Liver (tissue), 3 donors: Measurements from ENCODE around the gene VSNL1.

Experiments
- CTCF ChIP-seq: fragments of 150-350 bp; IDR thresholded peaks from 2 replicates; pipeline ENCODE4 v1.5.1; 2017; ENCODE audit warnings: improper control_type of control experiment, low read depth, low read length; ENCODE audit not compliant: missing input control
- GABPA ChIP-seq, 2 donors: IDR thresholded peaks in 1 of 2; conservative IDR thresholded peaks in 1 of 2; 2 replicates each; pipeline ENCODE4 v1.6.1; 2016; ENCODE audit warnings: antibody characterized with exemption in 2 of 2, mild to moderate bottlenecking in 1 of 2, moderate library complexity in 1 of 2
- JUND ChIP-seq, 2 donors: IDR thresholded peaks; 2 replicates each; pipeline ENCODE4 v1.6.1; 2016; ENCODE audit warnings: antibody characterized with exemption in 2 of 2
- RAD21 ChIP-seq, 2 donors: IDR thresholded peaks; 2 replicates each; pipeline ENCODE4 v1.6.1; 2016; ENCODE audit warnings: antibody characterized with exemption in 2 of 2, mild to moderate bottlenecking in 2 of 2
- SP1 ChIP-seq: IDR thresholded peaks from 2 replicates; pipeline ENCODE4 v1.6.1; 2018; ENCODE audit warnings: antibody characterized with exemption, mild to moderate bottlenecking
- TAF1 ChIP-seq: conservative IDR thresholded peaks from 2 replicates; pipeline ENCODE4 v1.6.1; 2016; ENCODE audit warnings: antibody characterized with exemption, mild to moderate bottlenecking
- YY1 ChIP-seq: IDR thresholded peaks from 2 replicates; pipeline ENCODE4 v1.6.1; 2016; ENCODE audit warnings: antibody characterized with exemption, mild to moderate bottlenecking
- TF ChIP-seq, protein P1 (sequence below): IDR thresholded peaks from 2 replicates; pipeline ENCODE4 v1.6.1; 2016; ENCODE audit warnings: antibody characterized with exemption
- donor health status: healthy.
- donor health status: healthy.

- TF ChIP-seq RAD21 (IDR thresholded peaks at IDR 0.05) (no peak), CTCF (no peak), GABPA (IDR thresholded peaks at IDR 0.05 in 1 of 2, conservative IDR thresholded peaks at IDR 0.05 in 1 of 2) (no peak), SP1 (no peak), YY1 (no peak), JUND (IDR thresholded peaks at IDR 0.05) (no peak), TAF1 (no peak)
- TF ChIP-seq, protein P1, sequence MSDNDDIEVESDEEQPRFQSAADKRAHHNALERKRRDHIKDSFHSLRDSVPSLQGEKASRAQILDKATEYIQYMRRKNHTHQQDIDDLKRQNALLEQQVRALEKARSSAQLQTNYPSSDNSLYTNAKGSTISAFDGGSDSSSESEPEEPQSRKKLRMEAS, result no peak
Measured at GRCh38 chr2:17600556-17601204, 60.2 kb downstream of the VSNL1 start.
